ENCODE data around the gene DISC1. TPM values are rescaled to one million over a fixed set of nuclear protein-coding genes. Genes with fewer than 3 reads are reported as not detected.
"Not testable (repeated sequence)": the region's sequence is repeated elsewhere in the genome, so short reads cannot be mapped to it uniquely, and the experiment has no call there.

Gene DISC1
- total RNA-seq, 1 donor from 2014 or later, result 9.5 TPM

- H3K27ac ChIP-seq, result no peak overlapping the region
- no peak for DNase-seq
- intact Hi-C loops (cut with DNase I), result no loop called here
- TF ChIP-seq CTCF (IDR thresholded peaks at IDR 0.05), result no peak
- no peaks in the 10 kb centered on the region for H3K36me3 ChIP-seq
- no peaks in the 10 kb centered on the region for H3K27me3 ChIP-seq
- no peaks in the 10 kb centered on the region for H3K4me1 ChIP-seq
- ATAC-seq, result no peak
- no peak overlapping the region for H3K4me3 ChIP-seq
- H3K9me3 ChIP-seq, result peaks cover 7% of the 10 kb centered on the region
Measured at GRCh38 chr1:231757759-231758158, 131.2 kb downstream of the DISC1 start.

- no peaks in the 10 kb centered on the region for H3K9me3 ChIP-seq
- H3K27me3 ChIP-seq, result no peaks in the 10 kb centered on the region
- DNase-seq (no peak), ATAC-seq (no peak)
- H3K36me3 ChIP-seq, result no peaks in the 10 kb centered on the region
- H3K27ac ChIP-seq, result no peak overlapping the region
- intact Hi-C loops (cut with DNase I), result no loop called here
- H3K4me3 ChIP-seq, result no peak overlapping the region
- TF ChIP-seq CTCF (IDR thresholded peaks at IDR 0.05), result no peak
- H3K4me1 ChIP-seq, result no peaks in the 10 kb centered on the region
Measured at GRCh38 chr1:231761252-231761651, 134.7 kb downstream of the DISC1 start.

- Histone ChIP-seq H3K27me3 (no peaks in the 10 kb centered on the region), H3K4me1 (no peaks in the 10 kb centered on the region), H3K36me3 (no peaks in the 10 kb centered on the region), H3K27ac (no peak overlapping the region), H3K4me3 (no peak overlapping the region), H3K9me3 (no peaks in the 10 kb centered on the region)
- no peak for DNase-seq
- TF ChIP-seq CTCF (IDR thresholded peaks at IDR 0.05), result no peak
- intact Hi-C loops (cut with DNase I), result no loop called here
- no peak for ATAC-seq
Measured at GRCh38 chr1:231761747-231762541, 135.4 kb downstream of the DISC1 start.

- no peaks in the 10 kb centered on the region for H3K9me3 ChIP-seq
- no peaks in the 10 kb centered on the region for H3K4me1 ChIP-seq
- no peaks in the 10 kb centered on the region for H3K36me3 ChIP-seq
- ATAC-seq (no peak), DNase-seq (no peak)
- no peak overlapping the region for H3K27ac ChIP-seq
- no peak for TF ChIP-seq CTCF (IDR thresholded peaks at IDR 0.05)
- H3K27me3 ChIP-seq, result no peaks in the 10 kb centered on the region
- H3K4me3 ChIP-seq, result no peak overlapping the region
- intact Hi-C loops (cut with DNase I), result no loop called here
Measured at GRCh38 chr1:231763456-231763855, 136.9 kb downstream of the DISC1 start.

- H3K9me3 ChIP-seq; H3K4me3 ChIP-seq; H3K27ac ChIP-seq; ATAC-seq; DNase-seq; H3K36me3 ChIP-seq; H3K27me3 ChIP-seq; H3K4me1 ChIP-seq; intact Hi-C loops (cut with DNase I): not testable (repeated sequence)
Measured at GRCh38 chr1:231765825-231766224, 139.2 kb downstream of the DISC1 start.

- H3K36me3 ChIP-seq, result no peaks in the 10 kb centered on the region
Measured at GRCh38 chr1:231767471-231767870, 140.9 kb downstream of the DISC1 start.

More at GRCh38 chr1:231767471-231767870, 140.9 kb downstream of the DISC1 start:
- no peaks in the 10 kb centered on the region for H3K27me3 ChIP-seq
- intact Hi-C loops (cut with DNase I), result no loop called here
- H3K4me3 ChIP-seq, result no peak overlapping the region
- no peak for ATAC-seq
- no peaks in the 10 kb centered on the region for H3K4me1 ChIP-seq
- no peak overlapping the region for H3K27ac ChIP-seq
- no peak for DNase-seq
- no peaks in the 10 kb centered on the region for H3K9me3 ChIP-seq
- TF ChIP-seq CTCF (IDR thresholded peaks at IDR 0.05), result no peak
